Activated CD4-positive, alpha-beta T cell treated with anti-CD3 and anti-CD28 coated beads, Interleukin-2, amount 50 U/mL, for 24 hours (primary cell): ENCODE measurements around the gene CD8B.
"Not testable (repeated sequence)": the region's sequence is repeated elsewhere in the genome, so short reads cannot be mapped to it uniquely, and the experiment has no call there.

Experiments
- DNase-seq, 2 donors: peaks; one replicate each; pipeline ENCODE4 v3.0.0-alpha.2; 2020; ENCODE audit warnings: low read depth in 1 of 2, low spot score in 1 of 2

CD8B gene

DNA sequence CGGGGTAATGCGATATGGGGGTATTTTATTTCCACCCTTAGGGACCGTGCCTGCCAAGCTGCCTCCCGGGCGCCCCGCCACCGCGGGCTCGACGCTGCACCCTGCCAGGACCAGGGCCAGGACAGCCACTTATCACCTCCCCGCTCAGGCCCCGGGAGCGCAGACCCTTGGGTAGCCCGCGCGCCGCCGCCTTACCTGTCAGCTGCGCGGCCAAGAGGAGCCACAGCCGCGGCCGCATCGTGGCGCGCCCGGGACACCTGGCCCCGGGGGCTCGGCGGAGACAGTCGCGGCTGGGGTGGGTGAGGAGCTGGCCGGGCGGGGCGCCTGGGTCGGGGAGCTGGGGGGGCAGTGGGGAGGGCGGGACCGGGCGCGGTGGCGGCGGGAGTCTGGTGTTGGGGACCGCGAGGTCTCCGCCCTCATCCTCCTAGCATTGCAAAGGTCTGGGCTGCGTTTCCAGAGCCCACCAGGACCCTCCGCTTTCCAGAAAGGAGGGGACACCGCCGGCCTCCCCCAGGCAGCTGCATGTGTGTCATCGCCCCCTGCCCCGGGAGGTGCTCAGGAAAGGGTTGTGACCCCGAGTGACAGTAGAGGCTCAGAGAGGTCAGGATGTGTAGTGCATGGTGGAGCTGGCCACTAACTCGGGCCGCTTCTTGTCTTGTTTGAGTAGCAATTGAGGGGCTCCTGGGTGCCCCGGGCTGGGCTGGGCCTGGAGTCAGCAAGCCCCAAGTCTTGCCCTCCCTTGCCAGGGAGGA, at the start of gene CD8B:
CD8B (minus strand) TSS at position 259 of the 752 bp plus-strand sequence; CDS start at position 238, 21 bp downstream.
- not testable (repeated sequence) for DNase-seq

DNA sequence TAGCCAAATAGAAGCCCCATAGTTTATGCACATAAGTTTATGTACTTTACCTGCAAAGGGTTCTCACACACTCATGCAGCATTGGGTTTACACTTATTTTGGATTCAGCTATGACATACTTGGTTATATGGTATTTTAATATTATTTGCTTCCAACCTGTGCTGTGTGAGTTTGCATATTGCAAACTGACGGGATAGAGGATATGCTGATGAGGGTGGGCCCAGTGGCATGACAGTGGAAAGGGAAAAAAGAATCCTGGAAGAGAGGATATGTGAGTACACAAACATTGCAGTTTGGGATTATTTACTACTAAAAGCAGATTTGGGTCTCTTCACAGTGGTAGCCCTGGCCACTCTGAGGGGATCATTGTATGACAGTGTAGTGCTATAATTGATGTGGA, 44.2 kb upstream of the CD8B start:
- not testable (repeated sequence) for DNase-seq

DNA sequence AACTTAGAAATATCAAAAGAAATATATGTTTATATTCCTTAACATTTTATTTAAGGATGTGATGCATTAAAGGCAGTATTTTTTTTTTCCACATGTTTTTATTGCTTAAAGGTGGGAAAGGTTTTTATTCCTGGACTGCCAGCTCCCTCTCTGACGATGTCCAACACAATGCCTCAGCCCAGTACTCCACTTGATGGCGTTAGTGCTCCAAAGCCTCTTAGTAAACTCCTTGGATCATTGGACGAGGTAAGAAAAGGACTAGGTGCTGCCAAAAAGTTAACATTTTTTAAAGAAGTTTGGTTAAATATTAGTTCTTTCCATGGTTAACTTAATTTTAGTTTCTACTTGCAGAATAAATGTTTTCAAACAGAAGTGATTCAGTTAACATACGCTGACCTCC, 39.0 kb upstream of the CD8B start:
- not testable (repeated sequence) for DNase-seq

DNA sequence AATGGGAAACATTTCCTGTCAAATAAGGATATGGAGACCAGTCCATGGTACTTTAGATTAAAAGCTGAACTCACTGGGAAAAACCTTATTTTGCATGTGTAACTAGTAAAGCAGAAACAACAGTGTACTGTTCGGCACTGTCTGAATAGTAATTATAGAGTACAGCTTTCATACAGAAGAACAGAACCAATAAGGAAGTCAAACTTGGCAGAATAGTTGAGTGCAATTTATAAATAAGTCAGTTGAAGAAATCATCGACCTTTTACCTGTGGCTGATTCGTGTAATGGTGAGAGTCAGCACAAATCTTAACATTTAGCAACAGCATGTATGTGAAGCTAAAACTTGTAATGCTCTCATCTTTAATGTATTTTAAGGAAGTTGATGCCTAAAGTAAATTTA, 24.3 kb upstream of the CD8B start:
- DNase-seq, result not testable (repeated sequence)

DNA sequence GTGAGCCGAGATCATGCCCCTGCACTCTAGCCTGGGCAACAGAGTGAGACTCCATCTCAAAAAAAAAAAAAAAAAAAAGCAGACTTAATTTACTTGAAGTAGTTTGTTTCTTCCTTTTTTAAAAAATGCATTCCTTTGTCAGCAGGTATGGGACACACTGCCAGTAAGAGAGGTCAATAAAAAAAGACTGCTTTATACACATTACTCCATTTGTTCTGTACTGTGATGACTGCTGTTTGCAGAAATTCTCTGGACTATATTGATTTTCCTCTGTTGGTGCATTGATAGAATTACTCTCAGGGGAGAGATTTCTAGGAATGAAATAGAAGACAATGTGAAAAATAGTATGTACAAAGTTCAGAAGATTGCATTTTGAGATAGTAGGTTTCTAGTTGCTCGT, 21.2 kb upstream of the CD8B start:
- not testable (repeated sequence) for DNase-seq

DNA sequence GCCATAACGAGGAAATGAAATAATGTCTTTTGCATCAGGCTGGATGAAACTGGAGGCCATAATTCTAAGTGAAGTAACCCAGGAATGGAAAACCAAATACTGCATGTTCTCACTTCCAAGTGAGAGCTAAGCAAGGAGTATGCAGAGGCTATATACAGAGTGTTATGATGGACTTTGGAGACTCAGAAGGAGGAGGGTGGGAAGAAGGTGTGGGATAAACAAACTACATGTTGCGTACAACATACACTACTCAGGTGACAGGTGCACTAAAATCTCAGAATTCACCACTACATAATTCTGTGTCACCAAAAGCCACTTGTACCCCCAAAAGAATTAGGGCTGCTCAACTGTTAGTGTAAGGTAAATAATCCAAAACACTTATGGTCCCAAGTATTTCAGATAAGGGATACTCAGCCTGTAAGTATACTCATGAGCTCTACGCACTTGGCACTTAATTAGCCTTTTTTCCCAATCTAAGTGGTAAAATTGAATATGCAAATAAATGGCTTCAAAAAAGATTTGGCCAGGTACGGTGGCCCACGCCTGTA, 20.5 kb upstream of the CD8B start:
- not testable (repeated sequence) for DNase-seq

DNA sequence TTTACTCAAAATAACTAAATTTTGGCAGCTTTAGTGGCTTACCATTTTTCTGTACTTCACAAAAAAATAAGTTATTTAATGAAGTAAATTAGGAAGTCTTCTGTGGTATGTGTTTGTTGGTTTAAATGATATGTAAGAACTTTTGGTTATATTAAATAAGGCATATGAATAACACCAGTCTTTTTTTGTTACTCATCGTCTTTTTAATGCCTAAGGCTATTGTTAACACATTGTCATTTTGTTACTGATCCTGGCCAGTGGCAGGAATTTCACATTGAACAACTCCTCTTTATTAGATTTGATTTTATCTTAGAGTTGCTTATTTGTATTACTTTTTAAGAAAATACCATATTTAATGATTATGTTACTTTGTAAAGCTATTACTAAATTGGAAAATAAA, 17.3 kb upstream of the CD8B start:
- DNase-seq, result not testable (repeated sequence)

DNA sequence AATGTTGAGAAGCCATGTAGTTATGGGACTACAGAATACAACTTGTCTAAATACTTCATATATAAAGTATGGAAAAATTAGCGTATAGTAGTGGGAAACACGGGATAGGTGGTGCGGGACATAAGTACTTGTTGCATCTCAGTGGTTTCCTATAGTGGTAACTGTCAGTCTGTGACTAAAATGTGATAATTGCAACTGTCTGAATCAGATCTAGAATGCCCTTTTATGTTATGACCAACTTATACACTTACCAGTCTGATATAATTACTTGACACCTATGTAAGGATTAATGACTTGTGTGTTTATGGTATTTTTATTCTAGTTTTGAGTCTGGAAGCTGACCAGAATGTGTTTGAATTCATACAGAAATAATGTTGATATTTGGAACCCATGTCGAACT, 9.3 kb upstream of the CD8B start:
- DNase-seq, result not testable (repeated sequence)

DNA sequence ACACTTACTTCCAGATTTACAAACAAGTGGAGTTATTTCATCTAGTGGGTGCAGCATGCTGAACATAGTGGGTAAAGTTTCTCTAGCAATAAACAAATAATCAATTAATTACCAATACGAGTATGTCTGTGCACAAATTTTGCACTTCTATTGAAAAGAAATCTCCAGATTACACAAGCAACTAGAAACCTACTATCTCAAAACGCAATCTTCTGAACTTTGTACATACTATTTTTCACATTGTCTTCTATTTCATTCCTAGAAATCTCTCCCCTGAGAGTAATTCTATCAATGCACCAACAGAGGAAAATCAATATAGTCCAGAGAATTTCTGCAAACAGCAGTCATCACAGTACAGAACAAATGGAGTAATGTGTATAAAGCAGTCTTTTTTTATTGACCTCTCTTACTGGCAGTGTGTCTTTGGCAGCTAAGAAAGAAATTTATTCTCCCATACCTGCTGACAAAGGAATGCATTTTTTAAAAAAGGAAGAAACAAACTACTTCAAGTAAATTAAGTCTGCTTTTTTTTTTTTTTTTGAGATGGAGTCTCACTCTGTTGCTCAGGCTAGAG, 7.3 kb upstream of the CD8B start:
- DNase-seq, result not testable (repeated sequence)

DNA sequence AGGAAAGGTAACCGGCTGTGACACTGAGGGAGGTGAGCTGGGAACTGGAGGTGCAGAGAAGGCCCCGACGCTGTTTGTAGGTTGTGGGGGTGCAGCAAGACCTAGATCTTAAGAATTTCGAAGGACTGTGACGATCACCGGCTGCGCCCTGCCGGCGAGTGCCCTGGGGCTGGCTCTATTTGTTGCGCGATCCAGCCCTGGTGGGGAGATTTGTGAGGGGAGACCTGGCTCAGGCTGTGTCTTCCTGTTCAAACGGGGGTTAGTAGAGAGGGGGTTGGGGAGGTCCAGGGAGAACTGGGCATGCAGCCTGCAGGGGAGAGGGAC, 656 bp upstream of the CD8B start:
- not testable (repeated sequence) for DNase-seq

DNA sequence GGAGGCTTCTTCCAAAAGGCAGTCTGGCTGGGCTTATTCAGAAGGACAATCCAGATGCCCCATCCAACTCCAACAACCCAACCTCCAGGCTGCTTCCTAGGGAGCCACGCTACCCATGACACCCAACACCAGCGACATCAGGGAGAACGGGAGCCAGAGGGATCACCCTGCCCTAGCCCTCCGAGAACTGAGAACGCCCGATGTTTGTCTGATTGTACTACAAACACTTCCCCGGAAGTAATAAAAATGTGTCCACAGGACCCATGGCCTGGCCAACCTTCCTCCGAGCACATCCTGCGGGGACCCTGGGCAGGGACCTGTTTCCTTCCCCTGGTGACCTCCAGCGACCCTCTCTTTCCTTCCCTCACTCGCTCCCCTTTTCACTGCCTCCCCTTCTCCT, 511 bp downstream of the CD8B start:
- DNase-seq, result not testable (repeated sequence)

DNA sequence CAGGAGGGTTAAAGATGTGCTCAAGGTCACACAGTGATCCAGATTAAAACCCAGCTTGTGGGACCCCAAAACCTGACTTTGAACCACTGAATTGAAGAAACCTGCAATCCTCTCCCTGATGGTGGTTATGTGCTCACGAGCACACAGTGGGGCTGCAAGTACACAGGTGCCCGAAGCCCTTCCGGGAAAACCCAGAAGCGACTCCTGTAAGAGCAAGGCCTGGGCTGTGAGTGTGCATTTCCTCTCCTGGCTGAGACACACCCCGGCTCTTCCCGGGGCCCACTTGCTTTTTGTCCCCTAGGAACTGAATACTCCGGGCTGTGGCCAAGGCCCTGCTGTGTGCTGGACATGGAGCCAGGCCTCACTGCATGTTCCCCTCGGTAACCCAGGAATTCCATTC, 1.1 kb downstream of the CD8B start:
- not testable (repeated sequence) for DNase-seq

DNA sequence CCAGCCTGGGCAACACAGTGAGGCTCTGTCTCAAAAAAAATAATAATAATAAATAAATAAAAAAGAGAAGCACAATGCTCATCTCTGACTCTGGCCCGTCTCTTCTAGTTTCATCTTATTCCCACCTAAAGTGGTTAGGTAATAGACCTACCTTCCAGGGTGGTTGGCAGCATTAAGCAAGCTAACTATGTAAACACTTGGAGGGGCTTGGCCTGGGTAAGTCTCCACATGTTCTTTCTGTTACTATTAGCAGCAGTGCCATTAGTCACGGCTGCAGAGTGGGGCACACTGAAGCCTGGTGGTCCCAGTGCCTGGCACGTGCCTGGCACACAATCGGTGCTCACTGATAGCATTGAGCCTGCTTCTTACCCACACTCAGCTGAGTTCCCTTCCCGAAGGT, 4.0 kb downstream of the CD8B start:
- not testable (repeated sequence) for DNase-seq

DNA sequence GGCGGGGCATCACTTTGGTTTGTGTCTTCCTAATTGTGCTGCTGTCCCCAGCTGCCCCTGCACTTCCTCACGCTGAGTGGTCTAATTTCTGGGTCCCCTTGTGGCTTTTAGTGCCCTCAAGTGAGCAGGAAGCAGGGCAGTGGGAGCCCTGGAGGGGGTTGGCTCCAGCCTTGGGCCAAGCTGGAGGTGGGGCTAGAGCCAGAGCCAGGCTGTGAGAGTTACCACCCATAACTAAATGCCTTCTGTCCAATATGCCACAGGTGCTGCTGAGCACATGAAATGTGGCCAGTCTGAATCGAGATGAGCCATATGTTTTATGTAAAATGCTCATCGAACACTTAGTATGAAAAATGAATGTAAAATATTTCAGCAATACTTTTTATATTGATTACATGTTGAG, 5.2 kb downstream of the CD8B start:
- not testable (repeated sequence) for DNase-seq

DNA sequence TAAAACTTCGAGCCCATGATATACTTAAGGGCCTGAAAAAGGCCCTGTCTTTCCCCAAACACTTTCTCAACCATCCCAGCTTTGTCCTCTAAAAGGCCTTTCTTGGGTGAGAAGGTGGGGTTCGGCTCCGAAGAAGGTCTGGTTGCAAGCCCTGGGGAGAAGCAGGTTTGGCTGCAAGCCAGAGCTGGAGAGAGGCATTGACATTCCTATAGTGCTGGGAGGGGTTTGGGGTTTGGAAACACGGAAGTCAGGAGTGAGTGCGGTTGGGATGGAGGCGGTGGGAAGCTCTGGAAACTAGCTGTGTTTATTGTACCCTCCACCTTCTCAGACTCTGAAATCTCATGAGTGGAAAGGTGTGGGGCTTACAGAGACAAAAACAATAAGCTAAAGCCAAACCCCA, 5.7 kb downstream of the CD8B start:
- not testable (repeated sequence) for DNase-seq

DNA sequence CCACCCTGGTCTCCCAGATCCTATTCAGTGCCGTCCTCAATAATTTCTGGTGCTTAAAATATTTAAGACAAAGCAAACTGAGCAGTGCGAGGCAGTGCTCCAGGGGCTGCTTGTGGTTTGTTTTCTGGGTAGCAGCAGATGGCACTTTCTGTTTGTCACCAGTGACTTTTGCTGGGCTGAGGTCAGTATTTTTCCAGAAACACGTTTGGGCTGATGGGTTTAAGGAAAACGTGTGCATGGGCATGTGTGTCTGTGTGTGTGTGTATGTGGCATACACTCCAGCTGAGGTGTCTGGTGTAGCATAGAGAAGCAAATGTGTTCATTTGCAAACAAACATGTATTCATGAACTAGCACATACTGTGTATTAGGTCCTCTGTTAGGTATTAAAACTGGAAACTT, 10.1 kb downstream of the CD8B start:
- not testable (repeated sequence) for DNase-seq

DNA sequence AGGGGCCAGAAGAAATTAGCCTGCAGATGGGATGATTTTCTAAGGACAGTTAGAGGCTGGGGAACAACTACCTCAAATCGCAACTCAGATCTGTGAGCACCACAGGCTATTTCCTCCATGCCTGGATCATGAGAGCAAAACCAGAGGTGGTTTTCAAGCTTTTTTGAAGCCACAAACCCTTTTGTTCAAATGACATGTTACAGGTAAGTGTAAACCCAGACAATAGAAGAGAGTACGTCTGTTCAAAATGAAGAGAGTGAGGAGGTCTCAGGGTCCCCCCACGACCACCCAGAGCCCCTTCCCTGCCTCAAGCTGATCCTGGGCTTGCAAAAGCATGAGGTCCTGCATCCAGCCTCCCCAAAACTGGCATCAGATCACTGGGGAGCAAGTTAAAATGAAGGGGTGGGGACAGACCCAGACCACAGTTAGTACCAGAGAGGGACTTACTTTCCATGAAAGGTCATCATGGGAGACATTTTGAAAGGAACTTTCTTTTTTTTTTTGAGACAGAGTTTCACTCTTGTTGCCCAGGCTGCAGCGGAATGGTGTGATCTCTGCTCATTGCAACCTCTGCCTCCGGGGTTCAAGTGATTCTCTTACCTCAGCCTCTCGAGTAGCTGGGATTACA, 19.0 kb downstream of the CD8B start:
- DNase-seq, result not testable (repeated sequence)

DNA sequence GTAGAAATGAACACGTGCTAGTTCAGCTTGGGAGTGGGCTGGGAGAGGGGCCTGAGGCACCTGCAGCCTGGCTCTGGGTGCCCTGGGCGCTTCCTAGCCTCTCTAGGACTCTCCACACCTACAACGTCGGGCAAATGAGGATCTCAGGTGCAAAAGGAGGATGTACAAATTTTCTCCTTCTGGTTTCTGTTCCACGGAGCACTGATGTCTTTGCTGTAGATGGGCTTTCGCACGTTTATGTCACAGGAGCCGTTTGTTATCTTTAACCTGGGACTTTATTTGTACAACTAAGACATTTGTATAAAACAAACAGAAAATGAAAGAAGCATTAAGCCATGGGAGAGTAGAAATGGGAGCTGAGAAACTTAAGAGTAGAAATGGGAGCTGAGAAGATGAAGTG, 20.4 kb downstream of the CD8B start:
- not testable (repeated sequence) for DNase-seq

DNA sequence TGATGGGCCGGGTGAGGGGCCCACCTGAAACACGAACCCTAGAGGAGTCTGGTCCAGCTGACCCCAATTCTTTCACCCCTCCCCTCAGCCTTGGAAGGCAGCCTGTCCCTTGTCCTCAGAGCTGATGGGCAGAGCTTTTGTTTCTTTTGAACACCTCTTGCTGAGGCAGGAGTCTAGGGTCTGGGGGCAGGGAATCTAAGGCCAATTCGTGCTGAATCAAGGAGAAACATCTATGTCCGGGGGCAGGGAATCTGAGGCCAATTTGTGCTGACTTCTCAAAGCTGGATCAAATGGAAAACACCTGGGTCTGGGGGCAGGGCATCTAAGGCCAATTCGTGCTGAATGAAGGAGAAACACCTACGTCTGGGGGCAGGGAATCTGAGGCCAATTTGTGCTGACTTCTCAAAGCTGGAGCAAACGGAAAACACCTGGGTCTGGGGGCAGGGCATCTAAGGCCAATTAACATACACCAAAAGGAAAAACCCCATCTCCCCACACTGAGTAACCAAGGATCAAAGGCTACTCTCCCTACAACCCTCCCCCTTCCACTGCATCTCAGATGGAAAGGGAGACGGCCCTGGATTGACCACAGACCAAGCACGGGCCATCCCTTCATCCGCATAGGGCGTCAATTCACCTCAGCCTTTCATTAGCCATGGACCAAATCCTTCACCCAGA, 21.7 kb downstream of the CD8B start:
- not testable (repeated sequence) for DNase-seq

DNA sequence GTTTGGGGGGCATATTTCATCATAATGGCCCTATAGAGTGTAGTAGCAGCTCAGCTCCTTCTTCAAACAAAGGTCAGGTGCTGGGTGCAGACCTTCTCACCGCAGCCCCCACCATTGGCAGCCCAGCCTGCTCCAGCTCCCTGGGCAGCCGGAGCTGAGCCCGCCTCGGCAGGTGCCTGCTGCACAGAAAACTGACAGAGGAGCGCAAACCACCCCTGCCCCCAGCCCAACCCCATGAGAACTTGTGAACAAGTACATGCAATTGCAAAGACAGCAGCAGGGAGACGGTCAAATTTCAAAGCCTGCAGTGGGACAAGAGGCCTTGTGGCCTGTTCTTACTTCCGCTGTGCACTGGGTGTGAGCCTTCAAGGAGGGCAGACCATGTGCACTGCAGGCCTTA, 22.2 kb downstream of the CD8B start:
- not testable (repeated sequence) for DNase-seq

DNA sequence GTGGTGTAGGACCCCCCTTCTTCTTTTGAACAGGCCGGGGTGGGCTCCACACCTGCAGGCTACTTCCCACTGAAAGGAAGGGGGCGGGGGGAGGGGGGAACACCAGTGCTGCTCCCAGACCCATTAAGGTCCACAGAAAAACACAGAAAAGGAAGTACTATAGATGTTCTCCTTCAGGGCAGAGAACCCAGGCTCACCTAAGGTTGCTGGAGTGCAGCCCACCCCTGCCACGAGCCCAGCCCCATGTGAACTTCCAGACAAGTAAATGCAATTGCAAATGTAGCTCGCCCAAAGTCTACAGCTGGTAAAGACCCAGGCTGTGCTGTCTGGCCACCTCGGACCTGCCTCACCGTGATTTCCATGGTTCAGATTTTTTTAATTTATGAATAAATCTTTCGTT, 24.0 kb downstream of the CD8B start:
- not testable (repeated sequence) for DNase-seq
